ENCODE measurements around the gene GLIS2. TPM values are rescaled to one million over a fixed set of nuclear protein-coding genes. Genes with fewer than 3 reads are reported as not detected.

The GLIS2 gene
- total and polyA plus RNA-seq, 2 of the 4 experiments (the other 2 are of a cell fraction), result 0.36 to 8.4 TPM

GRCh38 chr16:4324492-4325252 lies 8.8 kb downstream of the GLIS2 start:
- Histone ChIP-seq H3K14ac (replicated peaks; ENCODE audit: low read depth, low read length) (no peak overlapping the region), H2BK20ac (ENCODE audit: low read depth, low read length) (no peak overlapping the region), H4K5ac (ENCODE audit: low read depth, low read length) (no peak overlapping the region), H2AFZ (replicated peaks; ENCODE audit: low read length, poor library complexity) (no peak overlapping the region), H3K9ac (ENCODE audit: low read depth, low read length) (peak overlapping the region; percentile 48; the same call in 1 of the 2 replicates), H2BK15ac (ENCODE audit: low read depth, low read length) (no peak overlapping the region), H3K4me3 (ENCODE audit: insufficient read depth, low read depth, low read length) (no peak overlapping the region), H3K27ac (ENCODE audit: insufficient read depth, low read length) (peak overlapping the region; percentile 10; the same call in 1 of the 2 replicates), H4K91ac (ENCODE audit: insufficient read depth, low read depth, low read length) (no peak overlapping the region), H3K23ac (ENCODE audit: low read depth, low read length) (no peak overlapping the region), H3K36me3 (ENCODE audit: control insufficient read depth, insufficient read depth, low read length) (no peaks in the 10 kb centered on the region; the same call in 1 of the 2 replicates), H4K20me1 (ENCODE audit: insufficient read depth, low read length) (peaks cover 81% of the 10 kb centered on the region), H3K18ac (ENCODE audit: low read depth, low read length) (no peak overlapping the region), H2AK9ac (replicated peaks; ENCODE audit: low read depth, low read length, poor library complexity) (peak overlapping the region; percentile 48), H3K56ac (ENCODE audit: extremely low read depth, insufficient read depth, low read length) (no peak overlapping the region), H2BK120ac (ENCODE audit: low read depth, low read length) (no peak overlapping the region), H3K9me3 (ENCODE audit: control insufficient read depth, insufficient read depth, low read length) (no peaks in the 10 kb centered on the region), H3K27me3 (ENCODE audit: control insufficient read depth, insufficient read depth, low read length) (no peaks in the 10 kb centered on the region), H3K4me1 (ENCODE audit: control insufficient read depth, insufficient read depth, low read length) (peaks cover 32% of the 10 kb centered on the region), H3K79me1 (ENCODE audit: low read depth in 1 of 2, low read length in 2 of 2) (peaks cover 22 to 89% of the 10 kb centered on the region in 2 experiments), H4K8ac (ENCODE audit: low read depth in 2 of 2, low read length in 2 of 2) (0 out of 4 replicates have a peak overlapping the region, but pooled peaks of 1 of the 2 experiments have one; percentile 43), H2BK5ac (ENCODE audit: low read depth, low read length, poor library complexity, severe bottlenecking) (no peak overlapping the region), H2AK5ac (ENCODE audit: low read depth, low read length) (peak overlapping the region; percentile 89; the same call in 1 of the 2 replicates), H3K4me2 (ENCODE audit: low read depth, low read length) (peak overlapping the region; percentile 48; the same call in 1 of the 2 replicates), H3K9me1 (ENCODE audit: insufficient read depth, low read length) (peaks cover 17% of the 10 kb centered on the region), H3K4ac (ENCODE audit: low read depth, low read length) (peak overlapping the region; percentile 15; the same call in 1 of the 2 replicates)
- 87% methylated on average over 10 of the region's 22 CpGs; no CpG with 5 or more reads in 1 of the 2 experiments for WGBS, 2 experiments (ENCODE audit: extremely low coverage in 2 of 2, insufficient read length in 1 of 2)
- TF ChIP-seq CEBPB (IDR thresholded peaks at IDR 0.05; ENCODE audit: low read depth, low read length) (no peak), RAD21 (IDR thresholded peaks at IDR 0.05; ENCODE audit: low read length) (no peak), FOS (IDR thresholded peaks at IDR 0.05; ENCODE audit: low read depth, low read length) (no peak), CTCF (conservative IDR thresholded peaks at IDR 0.05; ENCODE audit: low read depth, low read length) (no peak), SMC3 (IDR thresholded peaks at IDR 0.05; ENCODE audit: low read depth, low read length) (no peak), RFX5 (IDR thresholded peaks at IDR 0.05; ENCODE audit: low read depth, low read length) (no peak), MXI1 (IDR thresholded peaks at IDR 0.05; ENCODE audit: borderline replicate concordance, low read depth, low read length) (no peak), POLR2A (IDR thresholded peaks at IDR 0.05; ENCODE audit: low read depth, low read length) (no peak), MAZ (IDR thresholded peaks at IDR 0.05; ENCODE audit: borderline replicate concordance, low read depth, low read length) (no peak), RCOR1 (IDR thresholded peaks at IDR 0.05; ENCODE audit: insufficient replicate concordance, low read length) (no peak), BHLHE40 (IDR thresholded peaks at IDR 0.05; ENCODE audit: low read depth, low read length) (no peak)
- TF ChIP-seq, protein P1, sequence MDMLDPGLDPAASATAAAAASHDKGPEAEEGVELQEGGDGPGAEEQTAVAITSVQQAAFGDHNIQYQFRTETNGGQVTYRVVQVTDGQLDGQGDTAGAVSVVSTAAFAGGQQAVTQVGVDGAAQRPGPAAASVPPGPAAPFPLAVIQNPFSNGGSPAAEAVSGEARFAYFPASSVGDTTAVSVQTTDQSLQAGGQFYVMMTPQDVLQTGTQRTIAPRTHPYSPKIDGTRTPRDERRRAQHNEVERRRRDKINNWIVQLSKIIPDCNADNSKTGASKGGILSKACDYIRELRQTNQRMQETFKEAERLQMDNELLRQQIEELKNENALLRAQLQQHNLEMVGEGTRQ (IDR thresholded peaks at IDR 0.05; ENCODE audit: low read depth, low read length), result no peak
- TF ChIP-seq, protein P2, sequence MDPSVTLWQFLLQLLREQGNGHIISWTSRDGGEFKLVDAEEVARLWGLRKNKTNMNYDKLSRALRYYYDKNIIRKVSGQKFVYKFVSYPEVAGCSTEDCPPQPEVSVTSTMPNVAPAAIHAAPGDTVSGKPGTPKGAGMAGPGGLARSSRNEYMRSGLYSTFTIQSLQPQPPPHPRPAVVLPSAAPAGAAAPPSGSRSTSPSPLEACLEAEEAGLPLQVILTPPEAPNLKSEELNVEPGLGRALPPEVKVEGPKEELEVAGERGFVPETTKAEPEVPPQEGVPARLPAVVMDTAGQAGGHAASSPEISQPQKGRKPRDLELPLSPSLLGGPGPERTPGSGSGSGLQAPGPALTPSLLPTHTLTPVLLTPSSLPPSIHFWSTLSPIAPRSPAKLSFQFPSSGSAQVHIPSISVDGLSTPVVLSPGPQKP (IDR thresholded peaks at IDR 0.05; ENCODE audit: borderline replicate concordance, low read depth, low read length), result no peak
- dilution Hi-C loops (cut with HindIII; ENCODE audit: low sequenced_read_pairs, unreplicated experiment), result no loop called here
- intact Hi-C loops (cut with micrococcal nuclease), result no loop called here
- no peak for DNase-seq
- in situ Hi-C loops (cut with MboI; ENCODE audit: low sequenced_read_pairs), result no loop called here
- no TSS peak for BruUV-seq (replicated peaks)
- no peak for ATAC-seq (ENCODE audit: low read depth)
- POLR2A ChIA-PET (ENCODE audit: unreplicated experiment), result no interaction called here
- CTCF ChIA-PET, result no interaction called here

Measured in IMR-90 (cell line).